PFSK-1 (cell line): ENCODE results near the gene FAM13C.

Experiments
- FOXP2 ChIP-seq: optimal IDR thresholded peaks from 2 replicates; pipeline ENCODE3; 2011; ENCODE audit warnings: borderline replicate concordance, control low read depth, inconsistent platforms; ENCODE audit not compliant: insufficient read depth; ENCODE audit errors: extremely low read length, extremely low read depth
- POLR2AphosphoS5 ChIP-seq: IDR thresholded peaks from 2 replicates; pipeline ENCODE4 v1.6.1; 2012; ENCODE audit warnings: low read depth, mild to moderate bottlenecking, control low read depth, low read length, moderate library complexity
- SIN3A ChIP-seq: IDR thresholded peaks from 2 replicates; pipeline ENCODE4 v1.6.1; 2012; ENCODE audit warnings: mild to moderate bottlenecking, low read length, moderate library complexity, borderline replicate concordance; ENCODE audit not compliant: insufficient read depth
- TAF1 ChIP-seq: IDR thresholded peaks from 2 replicates; pipeline ENCODE4 v1.6.1; 2012; ENCODE audit warnings: low read length, control low read depth, borderline replicate concordance; ENCODE audit not compliant: insufficient read depth
- TF ChIP-seq, protein P1 (sequence below), 2 experiments: IDR thresholded peaks; 2 replicates each; pipeline versions ENCODE4 v1.6.1 to v1.8.0; 2011 to 2012; ENCODE audit warnings: low read depth in 2 of 2, low read length in 2 of 2, control low read depth in 1 of 2, inconsistent platforms in 1 of 2, mild to moderate bottlenecking in 1 of 2, moderate library complexity in 1 of 2; ENCODE audit not compliant: insufficient read depth in 1 of 2

FAM13C gene

DNA sequence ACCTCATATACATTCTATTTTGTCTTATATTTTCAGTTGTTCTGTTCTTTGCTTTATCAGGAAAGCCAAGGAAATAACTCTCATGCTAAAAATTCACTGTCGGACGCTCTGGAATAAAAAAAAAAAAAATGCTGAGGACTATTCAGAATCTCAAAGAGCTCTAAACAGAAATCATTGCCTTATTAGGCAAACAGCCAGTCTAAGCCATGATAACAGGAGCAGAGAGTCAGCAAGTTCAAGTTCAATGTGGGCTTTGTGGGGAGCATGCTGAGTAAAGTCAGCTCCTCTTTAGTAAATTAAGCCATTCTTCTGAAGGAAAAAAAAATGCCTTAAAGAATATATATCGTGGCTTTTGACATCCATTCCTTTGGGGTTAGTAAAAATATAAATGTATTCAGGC, 13.6 kb upstream of the FAM13C start:
- TF ChIP-seq, protein P1, sequence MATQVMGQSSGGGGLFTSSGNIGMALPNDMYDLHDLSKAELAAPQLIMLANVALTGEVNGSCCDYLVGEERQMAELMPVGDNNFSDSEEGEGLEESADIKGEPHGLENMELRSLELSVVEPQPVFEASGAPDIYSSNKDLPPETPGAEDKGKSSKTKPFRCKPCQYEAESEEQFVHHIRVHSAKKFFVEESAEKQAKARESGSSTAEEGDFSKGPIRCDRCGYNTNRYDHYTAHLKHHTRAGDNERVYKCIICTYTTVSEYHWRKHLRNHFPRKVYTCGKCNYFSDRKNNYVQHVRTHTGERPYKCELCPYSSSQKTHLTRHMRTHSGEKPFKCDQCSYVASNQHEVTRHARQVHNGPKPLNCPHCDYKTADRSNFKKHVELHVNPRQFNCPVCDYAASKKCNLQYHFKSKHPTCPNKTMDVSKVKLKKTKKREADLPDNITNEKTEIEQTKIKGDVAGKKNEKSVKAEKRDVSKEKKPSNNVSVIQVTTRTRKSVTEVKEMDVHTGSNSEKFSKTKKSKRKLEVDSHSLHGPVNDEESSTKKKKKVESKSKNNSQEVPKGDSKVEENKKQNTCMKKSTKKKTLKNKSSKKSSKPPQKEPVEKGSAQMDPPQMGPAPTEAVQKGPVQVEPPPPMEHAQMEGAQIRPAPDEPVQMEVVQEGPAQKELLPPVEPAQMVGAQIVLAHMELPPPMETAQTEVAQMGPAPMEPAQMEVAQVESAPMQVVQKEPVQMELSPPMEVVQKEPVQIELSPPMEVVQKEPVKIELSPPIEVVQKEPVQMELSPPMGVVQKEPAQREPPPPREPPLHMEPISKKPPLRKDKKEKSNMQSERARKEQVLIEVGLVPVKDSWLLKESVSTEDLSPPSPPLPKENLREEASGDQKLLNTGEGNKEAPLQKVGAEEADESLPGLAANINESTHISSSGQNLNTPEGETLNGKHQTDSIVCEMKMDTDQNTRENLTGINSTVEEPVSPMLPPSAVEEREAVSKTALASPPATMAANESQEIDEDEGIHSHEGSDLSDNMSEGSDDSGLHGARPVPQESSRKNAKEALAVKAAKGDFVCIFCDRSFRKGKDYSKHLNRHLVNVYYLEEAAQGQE (IDR thresholded peaks at IDR 0.05; ENCODE audit: insufficient read depth in 1 of 2, low read depth in 2 of 2, low read length in 2 of 2) = no peak
- TF ChIP-seq POLR2AphosphoS5 (no peak), FOXP2 (no peak), TAF1 (no peak)

DNA sequence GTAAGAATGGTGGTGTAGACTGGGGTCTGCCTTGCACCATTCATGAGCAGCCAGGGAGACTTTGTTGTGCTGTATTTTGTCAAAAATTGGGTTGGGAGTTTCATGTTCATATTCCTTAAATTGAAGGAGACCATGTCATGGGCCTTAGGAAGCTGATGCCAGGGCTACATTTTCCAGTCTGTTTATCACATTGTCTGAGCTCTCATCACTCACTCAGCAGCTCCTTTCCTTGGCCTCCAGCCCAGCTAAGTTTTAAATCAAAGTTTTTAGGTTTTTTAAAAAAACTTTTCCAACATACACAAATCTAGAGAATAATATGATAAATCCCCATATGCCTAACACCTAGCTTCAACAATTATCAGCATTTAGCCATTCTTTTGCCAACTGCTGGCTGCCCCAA, 12.6 kb upstream of the FAM13C start:
- no peak for TF ChIP-seq SIN3A
- TF ChIP-seq, protein P1 (IDR thresholded peaks at IDR 0.05; ENCODE audit: insufficient read depth in 1 of 2, low read depth in 2 of 2, low read length in 2 of 2) = no peak
- TF ChIP-seq FOXP2 = no peak
- TF ChIP-seq TAF1 = no peak

GRCh38 chr10:59373071-59373470, 10.7 kb upstream of the FAM13C start:
- TF ChIP-seq TAF1 (no peak), FOXP2 (no peak), SIN3A (no peak), POLR2AphosphoS5 (no peak)
- TF ChIP-seq, protein P1 (IDR thresholded peaks at IDR 0.05; ENCODE audit: insufficient read depth in 1 of 2, low read depth in 2 of 2, low read length in 2 of 2) = no peak

DNA sequence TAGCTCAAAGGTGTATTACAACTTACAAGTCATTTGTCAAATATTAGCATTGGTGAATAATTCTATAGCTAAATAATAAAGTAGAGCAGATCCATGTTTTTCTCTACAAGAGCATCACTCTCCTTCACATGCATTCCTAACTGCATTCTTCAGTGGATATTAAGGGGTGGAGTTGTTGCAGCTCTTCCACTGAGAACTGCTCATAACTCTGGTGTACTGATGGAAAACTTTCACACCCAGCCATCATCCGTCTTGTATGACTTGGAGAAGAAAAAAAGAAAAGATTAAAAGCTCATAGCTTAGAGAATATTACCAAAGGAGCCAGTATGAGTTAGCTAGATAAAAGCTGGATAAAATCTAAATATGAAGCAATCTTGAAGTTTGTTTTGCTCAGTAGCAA, 10.2 kb upstream of the FAM13C start:
- no peak for TF ChIP-seq TAF1
- TF ChIP-seq, protein P1 (IDR thresholded peaks at IDR 0.05; ENCODE audit: insufficient read depth in 1 of 2, low read depth in 2 of 2, low read length in 2 of 2) = no peak
- no peak for TF ChIP-seq POLR2AphosphoS5
- TF ChIP-seq SIN3A = no peak
- no peak for TF ChIP-seq FOXP2

DNA sequence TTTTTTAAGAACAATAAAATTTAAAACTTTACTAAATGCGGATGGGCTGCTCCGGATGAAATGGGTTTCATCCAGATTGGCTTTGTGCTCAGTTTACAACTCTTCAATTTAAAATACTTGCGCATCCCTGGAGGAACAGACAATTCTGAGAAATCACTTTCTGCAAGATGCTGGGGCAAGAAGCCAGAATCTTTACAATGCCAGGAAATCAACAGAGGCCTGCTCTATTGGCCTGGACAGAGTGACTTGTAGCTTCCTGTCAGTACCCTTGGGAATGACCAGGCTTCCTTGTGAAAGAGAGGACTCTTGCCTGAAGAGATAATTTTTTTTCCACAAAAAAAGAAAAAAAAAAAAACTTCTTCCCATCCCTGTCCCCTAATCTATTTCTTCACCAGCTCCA, 3.9 kb upstream of the FAM13C start:
- no peak for TF ChIP-seq SIN3A
